Measurements from ENCODE around the gene CCDC126.

Gene CCDC126

DNA sequence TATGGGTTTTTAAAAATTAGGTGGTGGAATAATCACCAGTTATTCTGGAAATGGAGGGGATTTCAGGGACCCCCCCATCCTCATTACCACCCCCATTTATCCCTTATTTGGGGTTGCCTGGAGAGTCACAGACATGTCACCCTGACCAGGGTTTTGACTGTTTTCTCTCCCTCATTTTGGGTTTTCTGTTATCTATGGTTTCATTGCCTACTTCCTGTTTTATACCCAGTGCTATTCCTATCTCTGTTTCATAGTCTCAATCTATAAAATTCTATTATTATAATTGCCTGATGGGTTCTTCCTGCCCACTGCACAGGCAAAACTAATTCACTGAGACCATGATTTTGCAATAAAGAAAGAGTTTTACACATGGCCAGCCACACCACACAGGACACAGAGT is 66.9 kb downstream of the CCDC126 start:
- no peak for DNase-seq
- no peak overlapping the region for H3K23ac ChIP-seq (ENCODE audit: low read length in 2 of 2)
- no peaks in the 10 kb centered on the region for H3K9me3 ChIP-seq (ENCODE audit: control insufficient read depth, low read length)
- no peaks in the 10 kb centered on the region for H3K79me1 ChIP-seq (replicated peaks; ENCODE audit: low read length, poor library complexity, severe bottlenecking)
- H3K4me3 ChIP-seq (ENCODE audit: insufficient read depth in 1 of 2, low read depth in 1 of 2, low read length in 2 of 2) = no peak overlapping the region
- no peaks in the 10 kb centered on the region for H3K27me3 ChIP-seq (ENCODE audit: control insufficient read depth in 1 of 2, insufficient read depth in 1 of 2, low read length in 2 of 2)
- H3K4me1 ChIP-seq (ENCODE audit: control insufficient read depth, insufficient read depth, low read depth, low read length) = no peaks in the 10 kb centered on the region
- H3K4ac ChIP-seq (ENCODE audit: low read depth in 1 of 2, low read length in 2 of 2) = no peak overlapping the region
- no peak overlapping the region for H3K18ac ChIP-seq (ENCODE audit: low read depth in 1 of 2, low read length in 2 of 2)
- H2BK5ac ChIP-seq (ENCODE audit: low read depth, low read length, poor library complexity, severe bottlenecking) = no peak overlapping the region
- H4K8ac ChIP-seq (ENCODE audit: low read length) = no peak overlapping the region
- no peaks in the 10 kb centered on the region for H3K36me3 ChIP-seq (ENCODE audit: control insufficient read depth in 1 of 2, insufficient read depth in 2 of 2, low read depth in 1 of 2, low read length in 2 of 2)
- H3K27ac ChIP-seq (ENCODE audit: low read length, poor library complexity, severe bottlenecking) = no peak overlapping the region
- H2BK12ac ChIP-seq (ENCODE audit: low read length in 2 of 2) = no peak overlapping the region
- H3K9ac ChIP-seq (ENCODE audit: low read length) = no peak overlapping the region
- no peak overlapping the region for H4K91ac ChIP-seq (ENCODE audit: low read length)
- H2BK15ac ChIP-seq (ENCODE audit: low read depth, poor library complexity, severe bottlenecking) = no peak overlapping the region
- H3K4me2 ChIP-seq (ENCODE audit: low read length, poor library complexity, severe bottlenecking) = no peak overlapping the region
- no peak overlapping the region for H2AFZ ChIP-seq (ENCODE audit: low read depth, low read length)
- H3K14ac ChIP-seq (ENCODE audit: low read length in 2 of 2) = no peak overlapping the region
- no peak overlapping the region for H2AK5ac ChIP-seq (ENCODE audit: low read length, severe bottlenecking)
- no peak overlapping the region for H2BK120ac ChIP-seq (ENCODE audit: low read depth, low read length)

DNA sequence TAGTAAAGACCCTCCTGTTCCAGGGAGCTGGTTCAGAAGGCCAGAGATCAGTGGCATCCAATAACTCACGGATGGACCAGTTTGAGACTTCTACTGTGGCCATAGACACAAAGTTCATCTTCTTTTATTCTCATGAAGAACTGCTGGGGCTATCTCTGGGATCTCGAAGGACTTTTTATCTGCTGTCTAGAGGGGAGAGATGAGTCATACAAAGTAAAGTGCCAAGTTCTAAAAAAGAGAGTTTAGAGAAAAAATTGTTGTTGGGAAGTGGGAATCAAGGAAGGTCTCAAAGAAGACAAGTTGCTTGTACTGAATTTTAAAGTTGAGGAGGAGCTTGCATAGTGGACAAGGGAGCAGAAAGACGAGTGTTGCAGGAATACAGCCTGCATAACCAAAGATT is 74.9 kb downstream of the CCDC126 start:
- Histone ChIP-seq H3K9me3 (ENCODE audit: control insufficient read depth, low read length) (no peaks in the 10 kb centered on the region), H2BK12ac (ENCODE audit: low read length in 2 of 2) (no peak overlapping the region), H3K4me3 (ENCODE audit: insufficient read depth in 1 of 2, low read depth in 1 of 2, low read length in 2 of 2) (no peak overlapping the region), H2BK120ac (ENCODE audit: low read depth, low read length) (no peak overlapping the region), H3K14ac (ENCODE audit: low read length in 2 of 2) (no peak overlapping the region), H3K79me1 (replicated peaks; ENCODE audit: low read length, poor library complexity, severe bottlenecking) (no peaks in the 10 kb centered on the region), H3K27me3 (ENCODE audit: control insufficient read depth in 1 of 2, insufficient read depth in 1 of 2, low read length in 2 of 2) (no peaks in the 10 kb centered on the region), H3K4me1 (ENCODE audit: control insufficient read depth, insufficient read depth, low read depth, low read length) (no peaks in the 10 kb centered on the region), H3K9ac (ENCODE audit: low read length) (no peak overlapping the region), H3K4ac (ENCODE audit: low read depth in 1 of 2, low read length in 2 of 2) (no peak overlapping the region), H3K23ac (ENCODE audit: low read length in 2 of 2) (no peak overlapping the region), H4K91ac (ENCODE audit: low read length) (no peak overlapping the region), H3K4me2 (ENCODE audit: low read length, poor library complexity, severe bottlenecking) (no peak overlapping the region), H2AK5ac (ENCODE audit: low read length, severe bottlenecking) (no peak overlapping the region), H3K36me3 (ENCODE audit: control insufficient read depth in 1 of 2, insufficient read depth in 2 of 2, low read depth in 1 of 2, low read length in 2 of 2) (no peaks in the 10 kb centered on the region), H3K27ac (ENCODE audit: low read length, poor library complexity, severe bottlenecking) (no peak overlapping the region), H4K8ac (ENCODE audit: low read length) (no peak overlapping the region), H3K18ac (ENCODE audit: low read depth in 1 of 2, low read length in 2 of 2) (no peak overlapping the region), H2AFZ (ENCODE audit: low read depth, low read length) (no peak overlapping the region), H2BK15ac (ENCODE audit: low read depth, poor library complexity, severe bottlenecking) (no peak overlapping the region), H2BK5ac (ENCODE audit: low read depth, low read length, poor library complexity, severe bottlenecking) (no peak overlapping the region)
- peak; percentile 22 for DNase-seq
- 80% methylated on average over 2 of the region's 3 CpGs for WGBS

DNA sequence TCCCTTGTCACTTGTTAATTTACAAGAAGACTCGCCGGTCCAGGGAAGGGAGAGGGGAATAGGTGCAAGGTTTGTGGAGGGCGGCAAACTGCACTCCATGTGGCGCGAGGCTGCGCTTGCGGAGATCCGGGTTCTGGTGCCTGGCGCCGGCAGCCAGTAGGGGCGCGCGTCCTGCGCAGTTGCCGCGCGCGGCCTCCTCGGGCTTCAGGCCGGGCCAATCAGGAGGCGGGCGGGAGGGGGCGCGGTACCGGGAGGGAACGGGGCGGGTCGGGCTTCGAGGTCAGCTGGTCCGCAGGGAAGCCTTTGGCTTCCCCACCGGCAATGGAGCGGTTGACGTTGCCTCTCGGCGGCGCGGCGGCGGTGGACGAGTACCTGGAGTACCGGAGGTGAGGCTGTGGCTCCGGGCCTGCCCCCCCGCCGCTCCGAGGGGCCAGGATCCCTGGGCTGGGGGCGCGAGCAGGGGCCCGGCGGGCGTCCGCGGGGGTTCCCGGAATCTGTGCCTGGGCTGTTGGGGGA is 82.8 kb downstream of the CCDC126 start, which contains the start of gene FAM221A:
Gene FAM221A, plus strand, starts transcription at position 302 of the 516 bp plus-strand sequence. Its CDS starts 20 bp downstream, at position 322.
- H2AFZ ChIP-seq (ENCODE audit: low read depth, low read length) = peak within 1 kb of the TSS; percentile 89
- H3K4me3 ChIP-seq (ENCODE audit: insufficient read depth in 1 of 2, low read depth in 1 of 2, low read length in 2 of 2) = peak within 1 kb of the TSS; percentile 82 to 89
- no peaks in the 10 kb centered on the region for H3K36me3 ChIP-seq (ENCODE audit: control insufficient read depth in 1 of 2, insufficient read depth in 2 of 2, low read depth in 1 of 2, low read length in 2 of 2)
- H3K9me3 ChIP-seq (ENCODE audit: control insufficient read depth, low read length) = no peaks in the 10 kb centered on the region
- H4K91ac ChIP-seq (ENCODE audit: low read length) = no peak within 1 kb of the TSS
- H3K9ac ChIP-seq (ENCODE audit: low read length) = peak within 1 kb of the TSS; percentile 57
- no peak within 1 kb of the TSS for H2BK15ac ChIP-seq (ENCODE audit: low read depth, poor library complexity, severe bottlenecking)
- no peak within 1 kb of the TSS for H2AK5ac ChIP-seq (ENCODE audit: low read length, severe bottlenecking)
- H3K4me1 ChIP-seq (ENCODE audit: control insufficient read depth, insufficient read depth, low read depth, low read length) = peaks cover 11% of the 10 kb centered on the region
- H3K4ac ChIP-seq (ENCODE audit: low read depth in 1 of 2, low read length in 2 of 2) = peak within 1 kb of the TSS in 1 of 2 experiments; percentile 61
- peak within 1 kb of the TSS; percentile 80 for H4K8ac ChIP-seq (ENCODE audit: low read length)
- peak within 1 kb of the TSS; percentile 49 for H2BK120ac ChIP-seq (ENCODE audit: low read depth, low read length)
- H2BK5ac ChIP-seq (ENCODE audit: low read depth, low read length, poor library complexity, severe bottlenecking) = no peak within 1 kb of the TSS
- H3K27ac ChIP-seq (ENCODE audit: low read length, poor library complexity, severe bottlenecking) = no peak within 1 kb of the TSS
- H3K18ac ChIP-seq (ENCODE audit: low read depth in 1 of 2, low read length in 2 of 2) = peak within 1 kb of the TSS; percentile 43 to 70
- no peak within 1 kb of the TSS for H3K14ac ChIP-seq (ENCODE audit: low read length in 2 of 2)
- peak; percentile 79 for DNase-seq
- no peak within 1 kb of the TSS for H3K23ac ChIP-seq (ENCODE audit: low read length in 2 of 2)
- WGBS = 2% methylated on average over 53 of the region's 53 CpGs
- H3K79me1 ChIP-seq (replicated peaks; ENCODE audit: low read length, poor library complexity, severe bottlenecking) = peaks cover 4% of the 10 kb centered on the region
- H2BK12ac ChIP-seq (ENCODE audit: low read length in 2 of 2) = no peak within 1 kb of the TSS
- peak within 1 kb of the TSS; percentile 96 for H3K4me2 ChIP-seq (ENCODE audit: low read length, poor library complexity, severe bottlenecking)
- H3K27me3 ChIP-seq (ENCODE audit: control insufficient read depth in 1 of 2, insufficient read depth in 1 of 2, low read length in 2 of 2) = no peaks in the 10 kb centered on the region

DNA sequence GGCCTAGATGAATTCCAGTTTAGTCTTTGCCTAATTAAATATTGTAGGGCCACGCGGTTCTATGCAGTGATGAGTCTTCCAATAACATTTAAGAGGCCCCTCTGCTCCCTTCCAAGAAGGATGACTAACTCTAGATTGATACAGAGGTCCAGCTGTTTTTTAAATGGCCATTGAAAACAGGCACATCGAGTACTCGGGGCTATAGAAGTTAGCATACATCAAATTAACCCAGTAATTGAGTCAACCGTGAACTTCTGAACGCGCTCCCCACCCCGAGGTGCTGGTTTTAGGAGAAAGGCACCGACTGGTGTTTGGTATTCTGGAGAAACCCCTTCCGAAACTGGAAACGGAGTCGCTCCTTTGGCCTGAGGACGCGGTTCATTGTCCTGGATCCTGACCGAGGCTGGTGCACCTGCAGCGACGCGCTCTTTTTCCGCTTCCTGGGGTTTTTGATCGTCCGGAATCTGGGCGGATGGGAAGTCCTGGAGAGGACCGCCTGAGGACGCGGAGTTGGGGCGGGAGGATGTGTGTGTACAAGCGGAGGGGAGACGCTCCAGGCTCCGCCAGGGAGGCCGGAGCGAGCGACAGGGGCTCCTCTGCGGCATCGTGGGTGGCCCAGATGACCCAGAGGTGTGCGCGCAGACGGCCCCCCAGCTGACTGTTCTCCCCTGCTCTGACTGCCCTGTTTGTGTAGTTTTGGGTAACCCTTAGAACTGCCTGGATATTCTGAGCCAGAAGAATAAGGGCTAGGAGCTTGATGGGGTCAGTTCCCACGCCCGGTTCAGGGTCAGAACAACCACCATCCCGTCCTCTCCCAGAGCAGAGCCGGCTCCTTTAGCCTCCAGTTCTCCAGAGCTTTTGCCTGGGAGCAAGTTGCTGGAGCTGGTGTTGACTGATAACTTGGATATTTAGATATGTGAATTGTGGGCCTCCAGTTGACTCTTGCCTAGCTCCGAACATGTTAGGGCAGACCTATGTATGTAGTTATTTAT is 83.5 kb downstream of the CCDC126 start:
- Histone ChIP-seq H2BK5ac (ENCODE audit: low read depth, low read length, poor library complexity, severe bottlenecking) (no peak overlapping the region), H3K9ac (ENCODE audit: low read length) (peak overlapping the region; percentile 57), H2BK12ac (ENCODE audit: low read length in 2 of 2) (no peak overlapping the region), H3K18ac (ENCODE audit: low read depth in 1 of 2, low read length in 2 of 2) (peak overlapping the region; percentile 41 to 43), H4K91ac (ENCODE audit: low read length) (no peak overlapping the region), H3K4ac (ENCODE audit: low read depth in 1 of 2, low read length in 2 of 2) (no peak overlapping the region), H3K4me3 (ENCODE audit: insufficient read depth in 1 of 2, low read depth in 1 of 2, low read length in 2 of 2) (peak overlapping the region; percentile 82 to 89), H3K27me3 (ENCODE audit: control insufficient read depth in 1 of 2, insufficient read depth in 1 of 2, low read length in 2 of 2) (no peaks in the 10 kb centered on the region), H3K4me1 (ENCODE audit: control insufficient read depth, insufficient read depth, low read depth, low read length) (peaks cover 11% of the 10 kb centered on the region), H3K4me2 (ENCODE audit: low read length, poor library complexity, severe bottlenecking) (peak overlapping the region; percentile 96), H4K8ac (ENCODE audit: low read length) (peak overlapping the region; percentile 35), H2AK5ac (ENCODE audit: low read length, severe bottlenecking) (no peak overlapping the region), H3K9me3 (ENCODE audit: control insufficient read depth, low read length) (no peaks in the 10 kb centered on the region), H3K36me3 (ENCODE audit: control insufficient read depth in 1 of 2, insufficient read depth in 2 of 2, low read depth in 1 of 2, low read length in 2 of 2) (no peaks in the 10 kb centered on the region), H3K23ac (ENCODE audit: low read length in 2 of 2) (no peak overlapping the region), H3K14ac (ENCODE audit: low read length in 2 of 2) (no peak overlapping the region), H2BK120ac (ENCODE audit: low read depth, low read length) (no peak overlapping the region), H2AFZ (ENCODE audit: low read depth, low read length) (peak overlapping the region; percentile 89), H3K27ac (ENCODE audit: low read length, poor library complexity, severe bottlenecking) (no peak overlapping the region), H3K79me1 (replicated peaks; ENCODE audit: low read length, poor library complexity, severe bottlenecking) (peaks cover 4% of the 10 kb centered on the region), H2BK15ac (ENCODE audit: low read depth, poor library complexity, severe bottlenecking) (no peak overlapping the region)
- DNase-seq = peak; percentile 59
- WGBS = 21% methylated on average over 42 of the region's 42 CpGs

Data from mesenchymal stem cell (in vitro differentiated cells and primary cell).